ENCODE results near the gene SLC1A3.

DNA sequence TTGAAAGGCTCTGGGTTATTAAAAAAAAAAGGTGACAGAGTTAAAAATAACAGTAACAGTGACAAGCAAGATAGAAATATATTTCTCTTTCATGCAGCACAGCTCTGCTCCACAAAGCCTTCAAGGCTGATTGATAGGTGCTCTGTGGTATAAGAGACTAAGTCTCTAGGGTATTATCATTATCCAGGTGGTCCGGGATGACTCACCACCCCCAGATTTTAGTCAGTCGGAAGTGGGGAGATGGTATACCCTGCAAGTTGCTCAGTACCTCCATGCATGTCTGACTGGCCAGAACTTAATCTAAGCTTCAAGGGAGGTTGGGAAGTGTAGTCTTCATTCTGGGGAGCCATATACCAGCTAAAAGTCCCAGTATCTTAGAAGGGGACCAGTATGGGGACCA, 76.1 kb downstream of the SLC1A3 start:
- no peak for TF ChIP-seq POLR2AphosphoS5 (IDR thresholded peaks at IDR 0.05; ENCODE audit: low read depth, low read length)
- no peak for TF ChIP-seq SIN3A (IDR thresholded peaks at IDR 0.05; ENCODE audit: borderline replicate concordance, insufficient read depth, low read length)
- TF ChIP-seq, protein P1, sequence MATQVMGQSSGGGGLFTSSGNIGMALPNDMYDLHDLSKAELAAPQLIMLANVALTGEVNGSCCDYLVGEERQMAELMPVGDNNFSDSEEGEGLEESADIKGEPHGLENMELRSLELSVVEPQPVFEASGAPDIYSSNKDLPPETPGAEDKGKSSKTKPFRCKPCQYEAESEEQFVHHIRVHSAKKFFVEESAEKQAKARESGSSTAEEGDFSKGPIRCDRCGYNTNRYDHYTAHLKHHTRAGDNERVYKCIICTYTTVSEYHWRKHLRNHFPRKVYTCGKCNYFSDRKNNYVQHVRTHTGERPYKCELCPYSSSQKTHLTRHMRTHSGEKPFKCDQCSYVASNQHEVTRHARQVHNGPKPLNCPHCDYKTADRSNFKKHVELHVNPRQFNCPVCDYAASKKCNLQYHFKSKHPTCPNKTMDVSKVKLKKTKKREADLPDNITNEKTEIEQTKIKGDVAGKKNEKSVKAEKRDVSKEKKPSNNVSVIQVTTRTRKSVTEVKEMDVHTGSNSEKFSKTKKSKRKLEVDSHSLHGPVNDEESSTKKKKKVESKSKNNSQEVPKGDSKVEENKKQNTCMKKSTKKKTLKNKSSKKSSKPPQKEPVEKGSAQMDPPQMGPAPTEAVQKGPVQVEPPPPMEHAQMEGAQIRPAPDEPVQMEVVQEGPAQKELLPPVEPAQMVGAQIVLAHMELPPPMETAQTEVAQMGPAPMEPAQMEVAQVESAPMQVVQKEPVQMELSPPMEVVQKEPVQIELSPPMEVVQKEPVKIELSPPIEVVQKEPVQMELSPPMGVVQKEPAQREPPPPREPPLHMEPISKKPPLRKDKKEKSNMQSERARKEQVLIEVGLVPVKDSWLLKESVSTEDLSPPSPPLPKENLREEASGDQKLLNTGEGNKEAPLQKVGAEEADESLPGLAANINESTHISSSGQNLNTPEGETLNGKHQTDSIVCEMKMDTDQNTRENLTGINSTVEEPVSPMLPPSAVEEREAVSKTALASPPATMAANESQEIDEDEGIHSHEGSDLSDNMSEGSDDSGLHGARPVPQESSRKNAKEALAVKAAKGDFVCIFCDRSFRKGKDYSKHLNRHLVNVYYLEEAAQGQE (IDR thresholded peaks at IDR 0.05; ENCODE audit: insufficient read depth in 1 of 2, low read depth in 2 of 2, low read length in 2 of 2), result no peak
- no peak for TF ChIP-seq TAF1 (IDR thresholded peaks at IDR 0.05; ENCODE audit: borderline replicate concordance, insufficient read depth, low read length)
- TF ChIP-seq FOXP2 (optimal IDR thresholded peaks at IDR 0.05; ENCODE audit: borderline replicate concordance, extremely low read depth, extremely low read length, insufficient read depth), result no peak

Measured in PFSK-1 (cell line).